C1 segment of cervical spinal cord (tissue), 14 donors: Measurements from ENCODE around the gene LRRC32.
A peak's percentile ranks its signal among the peaks of the same experiment; 100 is the strongest.
"Not testable (repeated sequence)": the region's sequence is repeated elsewhere in the genome, so short reads cannot be mapped to it uniquely, and the experiment has no call there.

Experiments
- DNase-seq, 14 donors: peaks; one replicate each; lab custom pipeline; 2025; lab: John Stamatoyannopoulos, UW

LRRC32 gene

GRCh38 chr11:76614471-76615179 is 55.9 kb downstream of the LRRC32 start:
- peak in 7 of 14 donors; percentile 27 to 93 (median 47) for DNase-seq

- DNase-seq: no peak
Observed at GRCh38 chr11:76613901-76614300, 56.6 kb downstream of the LRRC32 start.

GRCh38 chr11:76612226-76612625 is 58.3 kb downstream of the LRRC32 start:
- no peak for DNase-seq

- peak in 1 of 14 donors; percentile 60 for DNase-seq
Observed at GRCh38 chr11:76610871-76611475, 59.6 kb downstream of the LRRC32 start.

GRCh38 chr11:76610371-76610770 is 60.2 kb downstream of the LRRC32 start:
- DNase-seq: no peak

- peak in 1 of 14 donors; percentile 22 for DNase-seq
Observed at GRCh38 chr11:76609736-76610370, 60.7 kb downstream of the LRRC32 start.

- not testable (repeated sequence) for DNase-seq
Observed at GRCh38 chr11:76608879-76609460, 61.6 kb downstream of the LRRC32 start.

- DNase-seq: not testable (repeated sequence)
Observed at GRCh38 chr11:76608228-76608627, 62.3 kb downstream of the LRRC32 start.
